K562 (cell line): Measurements from ENCODE around the gene NUP205. TPM values are rescaled to one million over a fixed set of nuclear protein-coding genes. Genes with fewer than 3 reads are reported as not detected.

Experiments used
- ATF7 ChIP-seq: fragments of 450-650 bp; IDR thresholded peaks from 2 replicates; pipeline ENCODE4 v1.7.1; 2014; ENCODE audit warnings: mild to moderate bottlenecking, moderate library complexity
- BMI1 ChIP-seq: fragments of 150-350 bp; IDR thresholded peaks from 2 replicates; pipeline ENCODE4 v1.6.1; 2014; ENCODE audit warnings: low read length
- CBFA2T2 ChIP-seq: fragments of 450-650 bp; conservative IDR thresholded peaks from 2 replicates; pipeline ENCODE4 v1.6.1; 2017; ENCODE audit warnings: mild to moderate bottlenecking
- CBX2 ChIP-seq: fragments of 200-600 bp; sonication (generic); IDR thresholded peaks from one replicate; pipeline ENCODE4 v1.6.1; 2012; ENCODE audit warnings: mild to moderate bottlenecking, low read length, inconsistent platforms; ENCODE audit not compliant: insufficient read depth, poor library complexity, severe bottlenecking
- CC2D1A ChIP-seq: fragments of 450-650 bp; IDR thresholded peaks from 2 replicates; pipeline ENCODE4 v1.6.1; 2017; ENCODE audit warnings: mild to moderate bottlenecking
- CSDE1 ChIP-seq, 2 experiments: fragments of 450-650 bp; IDR thresholded peaks; 2 replicates each; pipeline ENCODE4 v1.6.1; 2016; ENCODE audit warnings: mild to moderate bottlenecking in 1 of 2
- ELF2 ChIP-seq: fragments of 250-450 bp; sonication (Bioruptor Pico); IDR thresholded peaks from 2 replicates; pipeline ENCODE4 v1.5.0; 2021; ENCODE audit warnings: mild to moderate bottlenecking
- GTF2E2 ChIP-seq: fragments of 200-800 bp; sonication (Bioruptor generic); IDR thresholded peaks from 2 replicates; pipeline ENCODE4 v1.6.1; 2016; ENCODE audit warnings: missing genetic modification characterization, missing compliant biosample characterization
- HDAC6 ChIP-seq: IDR thresholded peaks from 2 replicates; pipeline ENCODE4 v1.6.1; 2012; ENCODE audit warnings: low read depth, mild to moderate bottlenecking, control low read depth, inconsistent platforms, low read length, moderate library complexity
- MAFG ChIP-seq: fragments of 450-650 bp; conservative IDR thresholded peaks from 2 replicates; pipeline ENCODE4 v1.6.1; 2016; ENCODE audit warnings: missing genetic modification characterization, missing compliant biosample characterization
- MAX ChIP-seq: sonication (generic); formaldehyde crosslinking; IDR thresholded peaks from 2 replicates; pipeline ENCODE4 v1.9.0; 2022; ENCODE audit warnings: mild to moderate bottlenecking, missing genetic modification reagents
- MTA2 ChIP-seq: fragments of 450-650 bp; IDR thresholded peaks from 2 replicates; pipeline ENCODE4 v1.6.1; 2016; ENCODE audit warnings: low read depth
- PBX2 ChIP-seq, 2 experiments: IDR thresholded peaks in 1 of 2; conservative IDR thresholded peaks in 1 of 2; 2 replicates each; pipeline ENCODE4 v1.6.1; 2016; ENCODE audit warnings: low read depth in 2 of 2, mild to moderate bottlenecking in 1 of 2, missing compliant biosample characterization in 1 of 2, missing genetic modification characterization in 1 of 2, moderate library complexity in 1 of 2
- RNF219 ChIP-seq: fragments of 250-450 bp; sonication (Bioruptor Pico); IDR thresholded peaks from 2 replicates; pipeline ENCODE4 v1.5.0; 2022; ENCODE audit warnings: mild to moderate bottlenecking
- SMARCA4 ChIP-seq: fragments of 450-650 bp; IDR thresholded peaks from 2 replicates; pipeline ENCODE4 v1.6.1; 2016
- STAT6 ChIP-seq: sonication (generic); formaldehyde crosslinking; IDR thresholded peaks from 2 replicates; pipeline ENCODE4 v1.8.1; 2023; ENCODE audit warnings: mild to moderate bottlenecking, missing genetic modification reagents
- THRB ChIP-seq: fragments of 450-650 bp; formaldehyde crosslinking; conservative IDR thresholded peaks from 2 replicates; pipeline ENCODE4 v1.4.0; 2022; ENCODE audit warnings: mild to moderate bottlenecking, missing genetic modification characterization
- ZBTB1 ChIP-seq: sonication (generic); formaldehyde crosslinking; IDR thresholded peaks from 2 replicates; pipeline ENCODE4 v1.8.1; 2023; ENCODE audit warnings: missing genetic modification reagents, low read depth, mild to moderate bottlenecking, borderline replicate concordance
- ZNF140 ChIP-seq: fragments of 250-450 bp; sonication (Bioruptor Pico); IDR thresholded peaks from 2 replicates; pipeline ENCODE4 v1.8.0; 2021; ENCODE audit warnings: moderate library complexity, mild to moderate bottlenecking, inconsistent platforms
- polyA plus RNA-seq, 8 experiments: library from polyadenylated mRNA; depleted of rRNA in 4 of 8; stranded (reverse) in 5 of 8; unstranded in 3 of 8; fragments of >200 nt; fragmentation: Nextera tagmentation in 2 of 8; fragmentation: Illumina TruSeq in 1 of 8; extraction: Ambion mirVana in 2 of 8; extraction: Trizol in 1 of 8; gene quantifications; 2 replicates each; pipeline versions ENCODE4 v1.2.1 to v1.2.3, GENCODE V29; 2011 to 2014; ENCODE audit warnings: inconsistent platforms in 1 of 8, missing spikeins in 1 of 8
- total RNA-seq, 7 experiments: library from RNA; depleted of rRNA in 6 of 7; stranded (reverse); fragments of >200 nt in 6 of 7; fragmentation: Illumina TruSeq in 2 of 7; extraction: Trizol in 2 of 7; gene quantifications; 2 replicates each; pipeline versions ENCODE4 v1.2.1 to v1.2.3, GENCODE V29; 2011 to 2021; ENCODE audit warnings: low replicate concordance in 1 of 7

Gene NUP205
- total and polyA plus RNA-seq, 9 of the 15 experiments (the other 6 are each of a cell fraction or from before 2014, with no cell fraction given), result 101 to 282 (median 193) TPM

GRCh38 chr7:135517060-135517459, 40.7 kb upstream of the NUP205 start (continued):
- TF ChIP-seq STAT6 (CRISPR knock-in tag) (no peak), ZNF140 (no peak), CBFA2T2 (peak; percentile 41), HDAC6 (no peak), ELF2 (no peak), CSDE1 (IDR thresholded peaks at IDR 0.05) (no peak), SMARCA4 (peak; percentile 78), GTF2E2 (no peak), PBX2 (CRISPR knock-in tag; IDR thresholded peaks at IDR 0.05; ENCODE audit: low read depth) (no peak), PBX2 (tag; conservative IDR thresholded peaks at IDR 0.05; ENCODE audit: low read depth) (peak; percentile 88), MAX (CRISPR knock-in tag) (no peak), MAFG (no peak), CBX2 (no peak), ATF7 (no peak), MTA2 (peak; percentile 48; the same call in 1 of the 2 replicates), BMI1 (no peak), ZBTB1 (CRISPR knock-in tag) (no peak), THRB (CRISPR knock-in tag) (no peak), RNF219 (CRISPR knock-in tag) (no peak), CC2D1A (0 out of 2 replicates have a peak, but pooled peaks have one; percentile 17)
